GM23338 (cell line): Measurements from ENCODE around the gene BTBD9. TPM values are rescaled to one million over a fixed set of nuclear protein-coding genes. Genes with fewer than 3 reads are reported as not detected.

Source experiments
- ATAC-seq: fragments of 200-7000 bp; cut with Tn5 transposase; 3 replicates; pipeline ENCODE4 v1.9.1; 2020
- DNase-seq: peaks from one replicate; pipeline ENCODE4 v3.0.0-alpha.2; 2015; ENCODE audit warnings: low spot score
- H2AFZ ChIP-seq: fragments of 200-600 bp; sonication (generic); 2 replicates; pipeline ENCODE4 v1.8.0; 2016; ENCODE audit warnings: antibody characterized with exemption, mild to moderate bottlenecking, moderate library complexity
- H3F3A ChIP-seq: fragments of 200-600 bp; sonication (generic); replicated peaks from 2 replicates; pipeline ENCODE4 v1.8.0; 2017; ENCODE audit warnings: antibody characterized with exemption, mixed run types, low read depth
- H3K27ac ChIP-seq: fragments of 200-600 bp; sonication (generic); 2 replicates; pipeline ENCODE4 v1.6.1; 2016; ENCODE audit warnings: low read depth
- H3K27me3 ChIP-seq: fragments of 200-600 bp; sonication (generic); 2 replicates; pipeline ENCODE4 v1.8.0; 2016; ENCODE audit warnings: mild to moderate bottlenecking, mixed run types, moderate library complexity; ENCODE audit not compliant: insufficient read depth
- H3K36me3 ChIP-seq: fragments of 200-600 bp; sonication (generic); 2 replicates; pipeline ENCODE4 v1.8.0; 2016; ENCODE audit warnings: mild to moderate bottlenecking; ENCODE audit not compliant: insufficient read depth
- H3K4me1 ChIP-seq: fragments of 200-600 bp; sonication (generic); 2 replicates; pipeline ENCODE4 v1.8.0; 2016; ENCODE audit warnings: mild to moderate bottlenecking, moderate library complexity; ENCODE audit not compliant: insufficient read depth
- H3K4me2 ChIP-seq: fragments of 200-600 bp; sonication (generic); 2 replicates; pipeline ENCODE4 v1.7.1; 2017; ENCODE audit warnings: mixed run types
- H3K4me3 ChIP-seq: fragments of 200-600 bp; sonication (generic); 2 replicates; pipeline ENCODE4 v1.6.1; 2016; ENCODE audit warnings: mixed run types
- H3K79me2 ChIP-seq: fragments of 200-600 bp; sonication (generic); replicated peaks from 2 replicates; pipeline ENCODE4 v1.8.0; 2017; ENCODE audit warnings: mild to moderate bottlenecking; ENCODE audit not compliant: insufficient read depth
- H3K9me2 ChIP-seq: fragments of 200-600 bp; sonication (generic); 2 replicates; pipeline ENCODE4 v1.8.0; 2017; ENCODE audit not compliant: insufficient read depth
- H4K20me1 ChIP-seq: fragments of 200-600 bp; sonication (generic); replicated peaks from 2 replicates; pipeline ENCODE4 v1.8.0; 2017; ENCODE audit warnings: mild to moderate bottlenecking; ENCODE audit not compliant: insufficient read depth
- H3K27ac Mint-ChIP-seq: 2 replicates; pipeline ENCODE4 v1.8.0; 2020; ENCODE audit warnings: inconsistent platforms, mild to moderate bottlenecking, moderate library complexity, mixed read lengths
- H3K27me3 Mint-ChIP-seq: 3 replicates; pipeline ENCODE4 v1.8.0; 2022; ENCODE audit warnings: low read depth, mild to moderate bottlenecking, moderate library complexity, mixed read lengths, inconsistent platforms; ENCODE audit not compliant: insufficient read depth, poor library complexity
- H3K36me3 Mint-ChIP-seq: 3 replicates; pipeline ENCODE4 v1.8.0; 2021; ENCODE audit warnings: low read depth, mild to moderate bottlenecking, inconsistent platforms, moderate library complexity, mixed read lengths
- H3K4me1 Mint-ChIP-seq: 3 replicates; pipeline ENCODE4 v1.8.0; 2020; ENCODE audit warnings: mild to moderate bottlenecking, inconsistent platforms, mixed read lengths
- H3K4me3 Mint-ChIP-seq: 3 replicates; pipeline ENCODE4 v1.8.0; 2021; ENCODE audit warnings: moderate library complexity, mild to moderate bottlenecking, inconsistent platforms, mixed read lengths
- H3K9me3 Mint-ChIP-seq: 3 replicates; pipeline ENCODE4 v1.8.0; 2020; ENCODE audit warnings: moderate library complexity, mild to moderate bottlenecking, inconsistent platforms, mixed read lengths
- EZH2 ChIP-seq: fragments of 200-600 bp; sonication (generic); IDR thresholded peaks from one replicate; pipeline ENCODE4 v1.8.0; 2017; ENCODE audit warnings: antibody characterized with exemption, mild to moderate bottlenecking, low read depth; ENCODE audit not compliant: unreplicated experiment
- EZH2phosphoT487 ChIP-seq: fragments of 200-600 bp; sonication (generic); IDR thresholded peaks from one replicate; pipeline ENCODE4 v1.8.1; 2018; ENCODE audit warnings: antibody characterized with exemption; ENCODE audit not compliant: unreplicated experiment
- POLR2AphosphoS5 ChIP-seq: IDR thresholded peaks from 2 replicates; pipeline ENCODE4 v1.6.1; 2016; ENCODE audit warnings: antibody characterized with exemption, low read depth
- STAT1 ChIP-seq: IDR thresholded peaks from one replicate; pipeline ENCODE4 v1.6.1; 2016; ENCODE audit warnings: antibody characterized with exemption; ENCODE audit not compliant: unreplicated experiment
- ZNF114 ChIP-seq: fragments of 250-450 bp; sonication (Bioruptor Pico); IDR thresholded peaks from 2 replicates; pipeline ENCODE4 v1.5.0; 2020; ENCODE audit warnings: mild to moderate bottlenecking, moderate library complexity
- ZNF331 ChIP-seq: fragments of 250-450 bp; sonication (Bioruptor Pico); IDR thresholded peaks from 2 replicates; pipeline ENCODE4 v1.5.0; 2020; ENCODE audit warnings: low read depth, mild to moderate bottlenecking, moderate library complexity
- polyA plus RNA-seq: library from polyadenylated mRNA; unstranded; fragments of >200 nt; fragmentation: Nextera tagmentation; extraction: Ambion mirVana; gene quantifications from 2 replicates; pipeline ENCODE4 v1.2.1, GENCODE V29; 2016
- total RNA-seq: library from RNA; depleted of rRNA; stranded (reverse); fragments of >200 nt; shearing (Covaris generic); gene quantifications from 2 replicates; pipeline ENCODE4 v1.2.3, GENCODE V29; 2014
- TF ChIP-seq, protein P1 (sequence below), 2 experiments: fragments of 200-600 bp in 1 of 2; sonication (generic) in 1 of 2; conservative IDR thresholded peaks; 2 replicates each; pipeline versions ENCODE4 v1.5.1 to v1.6.1; 2016 to 2017; ENCODE audit warnings: antibody characterized with exemption in 2 of 2, low read depth in 2 of 2, mild to moderate bottlenecking in 2 of 2, moderate library complexity in 1 of 2
- TF ChIP-seq, protein P2 (sequence below): IDR thresholded peaks from 2 replicates; pipeline ENCODE4 v1.6.1; 2016; ENCODE audit warnings: antibody characterized with exemption
- TF ChIP-seq, protein P3 (sequence below): fragments of 250-450 bp; sonication (Bioruptor Pico); IDR thresholded peaks from 2 replicates; pipeline ENCODE4 v1.5.0; 2020; ENCODE audit warnings: mild to moderate bottlenecking, moderate library complexity

Gene BTBD9
- total and polyA plus RNA-seq, 2 experiments from 2014 or later = 4.2 to 5.3 TPM

DNA sequence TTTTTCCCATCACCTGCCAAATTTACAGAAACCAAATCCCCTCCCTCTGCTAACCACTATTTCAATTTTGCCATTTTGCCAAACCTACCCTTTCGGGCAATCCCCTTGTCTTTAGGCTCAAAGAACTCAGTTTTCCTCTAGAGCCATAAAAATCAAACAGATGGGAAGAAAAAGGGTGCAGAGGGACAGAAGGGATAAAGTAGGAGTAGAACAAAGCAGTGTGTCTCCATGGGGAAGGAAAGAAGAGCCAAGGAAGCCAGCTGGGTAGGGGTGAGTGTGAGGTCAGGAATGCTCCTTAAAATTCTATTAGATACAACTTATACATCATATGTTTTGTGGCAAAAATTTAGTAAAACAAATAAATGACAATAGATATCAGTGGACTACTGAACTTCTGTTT lies 316.5 kb downstream of the BTBD9 start:
- no peak overlapping the region for H3K4me2 ChIP-seq

More for the DNA sequence above, 316.5 kb downstream of the BTBD9 start:
- ATAC-seq (no peak), DNase-seq (no peak)
- Histone ChIP-seq H3K4me1 (no peaks in the 10 kb centered on the region), H3K36me3 (no peaks in the 10 kb centered on the region), H3K9me2 (no peaks in the 10 kb centered on the region), H4K20me1 (no peaks in the 10 kb centered on the region), H3K4me3 (no peak overlapping the region), H3K27me3 (no peaks in the 10 kb centered on the region), H3K79me2 (no peaks in the 10 kb centered on the region), H2AFZ (no peak overlapping the region), H3F3A (no peaks in the 10 kb centered on the region), H3K27ac (no peak overlapping the region)
- Mint-ChIP-seq H3K27me3 (no peaks in the 10 kb centered on the region), H3K27ac (no peak overlapping the region), H3K4me3 (no peak overlapping the region), H3K9me3 (no peaks in the 10 kb centered on the region), H3K36me3 (no peaks in the 10 kb centered on the region), H3K4me1 (peaks cover 16% of the 10 kb centered on the region)
- TF ChIP-seq ZNF114 (CRISPR knock-in tag) (no peak), STAT1 (no peak), ZNF331 (CRISPR knock-in tag) (no peak), EZH2 (no peak), POLR2AphosphoS5 (no peak), EZH2phosphoT487 (no peak)
- TF ChIP-seq, protein P1, sequence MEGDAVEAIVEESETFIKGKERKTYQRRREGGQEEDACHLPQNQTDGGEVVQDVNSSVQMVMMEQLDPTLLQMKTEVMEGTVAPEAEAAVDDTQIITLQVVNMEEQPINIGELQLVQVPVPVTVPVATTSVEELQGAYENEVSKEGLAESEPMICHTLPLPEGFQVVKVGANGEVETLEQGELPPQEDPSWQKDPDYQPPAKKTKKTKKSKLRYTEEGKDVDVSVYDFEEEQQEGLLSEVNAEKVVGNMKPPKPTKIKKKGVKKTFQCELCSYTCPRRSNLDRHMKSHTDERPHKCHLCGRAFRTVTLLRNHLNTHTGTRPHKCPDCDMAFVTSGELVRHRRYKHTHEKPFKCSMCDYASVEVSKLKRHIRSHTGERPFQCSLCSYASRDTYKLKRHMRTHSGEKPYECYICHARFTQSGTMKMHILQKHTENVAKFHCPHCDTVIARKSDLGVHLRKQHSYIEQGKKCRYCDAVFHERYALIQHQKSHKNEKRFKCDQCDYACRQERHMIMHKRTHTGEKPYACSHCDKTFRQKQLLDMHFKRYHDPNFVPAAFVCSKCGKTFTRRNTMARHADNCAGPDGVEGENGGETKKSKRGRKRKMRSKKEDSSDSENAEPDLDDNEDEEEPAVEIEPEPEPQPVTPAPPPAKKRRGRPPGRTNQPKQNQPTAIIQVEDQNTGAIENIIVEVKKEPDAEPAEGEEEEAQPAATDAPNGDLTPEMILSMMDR (conservative IDR thresholded peaks at IDR 0.05; ENCODE audit: low read depth in 2 of 2) = no peak
- TF ChIP-seq, protein P2, sequence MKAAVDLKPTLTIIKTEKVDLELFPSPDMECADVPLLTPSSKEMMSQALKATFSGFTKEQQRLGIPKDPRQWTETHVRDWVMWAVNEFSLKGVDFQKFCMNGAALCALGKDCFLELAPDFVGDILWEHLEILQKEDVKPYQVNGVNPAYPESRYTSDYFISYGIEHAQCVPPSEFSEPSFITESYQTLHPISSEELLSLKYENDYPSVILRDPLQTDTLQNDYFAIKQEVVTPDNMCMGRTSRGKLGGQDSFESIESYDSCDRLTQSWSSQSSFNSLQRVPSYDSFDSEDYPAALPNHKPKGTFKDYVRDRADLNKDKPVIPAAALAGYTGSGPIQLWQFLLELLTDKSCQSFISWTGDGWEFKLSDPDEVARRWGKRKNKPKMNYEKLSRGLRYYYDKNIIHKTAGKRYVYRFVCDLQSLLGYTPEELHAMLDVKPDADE = no peak
- TF ChIP-seq, protein P3, sequence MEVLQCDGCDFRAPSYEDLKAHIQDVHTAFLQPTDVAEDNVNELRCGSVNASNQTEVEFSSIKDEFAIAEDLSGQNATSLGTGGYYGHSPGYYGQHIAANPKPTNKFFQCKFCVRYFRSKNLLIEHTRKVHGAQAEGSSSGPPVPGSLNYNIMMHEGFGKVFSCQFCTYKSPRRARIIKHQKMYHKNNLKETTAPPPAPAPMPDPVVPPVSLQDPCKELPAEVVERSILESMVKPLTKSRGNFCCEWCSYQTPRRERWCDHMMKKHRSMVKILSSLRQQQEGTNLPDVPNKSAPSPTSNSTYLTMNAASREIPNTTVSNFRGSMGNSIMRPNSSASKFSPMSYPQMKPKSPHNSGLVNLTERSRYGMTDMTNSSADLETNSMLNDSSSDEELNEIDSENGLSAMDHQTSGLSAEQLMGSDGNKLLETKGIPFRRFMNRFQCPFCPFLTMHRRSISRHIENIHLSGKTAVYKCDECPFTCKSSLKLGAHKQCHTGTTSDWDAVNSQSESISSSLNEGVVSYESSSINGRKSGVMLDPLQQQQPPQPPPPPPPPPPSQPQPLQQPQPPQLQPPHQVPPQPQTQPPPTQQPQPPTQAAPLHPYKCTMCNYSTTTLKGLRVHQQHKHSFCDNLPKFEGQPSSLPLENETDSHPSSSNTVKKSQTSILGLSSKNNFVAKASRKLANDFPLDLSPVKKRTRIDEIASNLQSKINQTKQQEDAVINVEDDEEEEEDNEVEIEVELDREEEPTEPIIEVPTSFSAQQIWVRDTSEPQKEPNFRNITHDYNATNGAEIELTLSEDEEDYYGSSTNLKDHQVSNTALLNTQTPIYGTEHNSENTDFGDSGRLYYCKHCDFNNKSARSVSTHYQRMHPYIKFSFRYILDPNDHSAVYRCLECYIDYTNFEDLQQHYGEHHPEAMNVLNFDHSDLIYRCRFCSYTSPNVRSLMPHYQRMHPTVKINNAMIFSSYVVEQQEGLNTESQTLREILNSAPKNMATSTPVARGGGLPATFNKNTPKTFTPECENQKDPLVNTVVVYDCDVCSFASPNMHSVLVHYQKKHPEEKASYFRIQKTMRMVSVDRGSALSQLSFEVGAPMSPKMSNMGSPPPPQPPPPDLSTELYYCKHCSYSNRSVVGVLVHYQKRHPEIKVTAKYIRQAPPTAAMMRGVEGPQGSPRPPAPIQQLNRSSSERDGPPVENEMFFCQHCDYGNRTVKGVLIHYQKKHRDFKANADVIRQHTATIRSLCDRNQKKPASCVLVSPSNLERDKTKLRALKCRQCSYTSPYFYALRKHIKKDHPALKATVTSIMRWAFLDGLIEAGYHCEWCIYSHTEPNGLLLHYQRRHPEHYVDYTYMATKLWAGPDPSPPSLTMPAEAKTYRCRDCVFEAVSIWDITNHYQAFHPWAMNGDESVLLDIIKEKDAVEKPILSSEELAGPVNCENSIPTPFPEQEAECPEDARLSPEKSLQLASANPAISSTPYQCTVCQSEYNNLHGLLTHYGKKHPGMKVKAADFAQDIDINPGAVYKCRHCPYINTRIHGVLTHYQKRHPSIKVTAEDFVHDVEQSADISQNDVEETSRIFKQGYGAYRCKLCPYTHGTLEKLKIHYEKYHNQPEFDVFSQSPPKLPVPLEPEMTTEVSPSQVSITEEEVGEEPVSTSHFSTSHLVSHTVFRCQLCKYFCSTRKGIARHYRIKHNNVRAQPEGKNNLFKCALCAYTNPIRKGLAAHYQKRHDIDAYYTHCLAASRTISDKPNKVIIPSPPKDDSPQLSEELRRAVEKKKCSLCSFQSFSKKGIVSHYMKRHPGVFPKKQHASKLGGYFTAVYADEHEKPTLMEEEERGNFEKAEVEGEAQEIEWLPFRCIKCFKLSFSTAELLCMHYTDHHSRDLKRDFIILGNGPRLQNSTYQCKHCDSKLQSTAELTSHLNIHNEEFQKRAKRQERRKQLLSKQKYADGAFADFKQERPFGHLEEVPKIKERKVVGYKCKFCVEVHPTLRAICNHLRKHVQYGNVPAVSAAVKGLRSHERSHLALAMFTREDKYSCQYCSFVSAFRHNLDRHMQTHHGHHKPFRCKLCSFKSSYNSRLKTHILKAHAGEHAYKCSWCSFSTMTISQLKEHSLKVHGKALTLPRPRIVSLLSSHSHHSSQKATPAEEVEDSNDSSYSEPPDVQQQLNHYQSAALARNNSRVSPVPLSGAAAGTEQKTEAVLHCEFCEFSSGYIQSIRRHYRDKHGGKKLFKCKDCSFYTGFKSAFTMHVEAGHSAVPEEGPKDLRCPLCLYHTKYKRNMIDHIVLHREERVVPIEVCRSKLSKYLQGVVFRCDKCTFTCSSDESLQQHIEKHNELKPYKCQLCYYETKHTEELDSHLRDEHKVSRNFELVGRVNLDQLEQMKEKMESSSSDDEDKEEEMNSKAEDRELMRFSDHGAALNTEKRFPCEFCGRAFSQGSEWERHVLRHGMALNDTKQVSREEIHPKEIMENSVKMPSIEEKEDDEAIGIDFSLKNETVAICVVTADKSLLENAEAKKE (CRISPR knock-in tag) = no peak
